BJ (cell line): ENCODE results near the gene TTC23. TPM values are rescaled to one million over a fixed set of nuclear protein-coding genes. Genes with fewer than 3 reads are reported as not detected.

Experiments used
- CTCF ChIA-PET: fragments of 350-600 bp; formaldehyde crosslinking; extraction: SDS; loops from one replicate; lab custom pipeline; 2021; ENCODE audit warnings: antibody characterized with exemption, inconsistent platforms; lab: Yijun Ruan, JAX
- POLR2A ChIA-PET: fragments of 300-600 bp; sonication (Branson Sonifier 250); formaldehyde crosslinking; extraction: SDS; loops from one replicate; lab custom pipeline; 2021; ENCODE audit warnings: antibody characterized with exemption; lab: Charles Lee
- DNase-seq: peaks from one replicate; pipeline ENCODE4 v3.0.0-alpha.2; 2011; ENCODE audit warnings: low read depth
- H3K27me3 ChIP-seq: 2 replicates; pipeline ENCODE4 v1.6.0; 2011; ENCODE audit warnings: low read length; ENCODE audit not compliant: control insufficient read depth, insufficient read depth
- H3K36me3 ChIP-seq: 2 replicates; pipeline ENCODE4 v1.5.1; 2011; ENCODE audit warnings: low read length; ENCODE audit not compliant: control insufficient read depth, insufficient read depth
- H3K4me3 ChIP-seq: 2 replicates; pipeline ENCODE4 v1.5.1; 2011; ENCODE audit warnings: low read depth, mild to moderate bottlenecking, control low read depth, low read length
- CTCF ChIP-seq: IDR thresholded peaks from 2 replicates; pipeline ENCODE4 v1.5.1; 2011; ENCODE audit warnings: low read depth, mild to moderate bottlenecking, control low read depth, inconsistent platforms, low read length, moderate library complexity; ENCODE audit not compliant: insufficient read depth
- polyA plus RNA-seq: library from polyadenylated mRNA; depleted of rRNA; stranded (reverse); fragments of >200 nt; gene quantifications from 2 replicates; pipeline ENCODE4 v1.2.3, GENCODE V29; 2011

TTC23 gene
- polyA plus RNA-seq, 1 experiment = 3.6 TPM

GRCh38 chr15:99139276-99139675, 110.1 kb downstream of the TTC23 start:
- Histone ChIP-seq H3K4me3 (no peak overlapping the region), H3K27me3 (no peaks in the 10 kb centered on the region), H3K36me3 (peaks cover 2% of the 10 kb centered on the region)
- CTCF ChIA-PET = interaction anchor here (0.9 kb wide), 1 partner anchor 38 kb away, joined by 8 read pairs; no protein-coding TSS in a partner anchor
- TF ChIP-seq CTCF = no peak
- POLR2A ChIA-PET = no interaction called here
- DNase-seq = no peak

DNA sequence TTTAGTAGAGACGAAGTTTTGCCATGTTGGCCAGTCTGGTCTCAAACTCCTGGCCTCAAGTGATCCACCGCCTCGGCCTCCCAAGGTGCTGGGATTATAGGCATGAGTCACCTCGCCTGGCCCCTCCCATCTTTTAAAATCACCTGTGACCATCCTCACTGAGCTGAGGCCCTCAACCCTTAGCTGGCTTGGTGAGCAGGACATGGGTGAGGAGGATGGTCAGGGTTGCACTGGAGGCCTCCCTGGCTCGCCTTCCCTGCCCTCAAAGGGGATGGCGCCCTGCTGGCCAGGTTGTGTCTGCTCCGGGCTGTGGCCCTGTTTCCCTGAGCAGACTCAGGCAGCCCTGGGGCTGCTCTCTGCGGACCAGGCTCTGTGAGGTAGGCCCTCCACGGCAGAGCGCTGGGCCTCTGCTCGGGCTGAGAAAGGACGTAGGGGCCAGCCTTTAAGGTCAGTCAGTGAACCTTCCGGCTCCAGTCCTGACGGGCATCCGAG, 110.8 kb downstream of the TTC23 start:
- no peak overlapping the region for H3K4me3 ChIP-seq
- CTCF ChIA-PET = no interaction called here

GRCh38 chr15:99137877-99138276, 111.5 kb downstream of the TTC23 start:
- peaks cover 2% of the 10 kb centered on the region for H3K36me3 ChIP-seq

More for the DNA sequence above, 110.8 kb downstream of the TTC23 start:
- no peak for DNase-seq
- no peaks in the 10 kb centered on the region for H3K27me3 ChIP-seq
- peaks cover 2% of the 10 kb centered on the region for H3K36me3 ChIP-seq
- no peak for TF ChIP-seq CTCF
- POLR2A ChIA-PET = no interaction called here

DNA sequence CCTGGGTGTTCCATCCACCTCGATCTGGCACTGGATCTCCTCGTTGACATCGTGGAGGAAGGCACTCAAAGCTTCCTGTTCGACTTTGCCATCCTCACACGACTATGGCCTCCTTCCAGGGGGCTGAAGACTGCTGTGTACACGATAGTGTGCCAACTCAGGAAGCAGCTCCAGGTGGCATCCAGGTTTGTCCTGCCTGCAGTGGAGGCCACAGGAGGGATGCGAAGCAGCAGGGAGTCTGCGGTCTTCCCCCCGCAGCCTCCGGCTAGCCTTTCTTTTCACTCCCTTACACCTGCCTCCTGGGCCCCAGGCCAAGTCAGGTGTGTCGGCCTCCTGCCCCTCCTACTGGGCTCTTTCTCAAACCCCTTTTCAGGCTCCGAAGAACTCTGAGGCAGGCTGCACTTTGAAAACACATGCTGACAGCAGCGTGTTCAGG, 112.3 kb downstream of the TTC23 start:
- CTCF ChIA-PET = no interaction called here
- Histone ChIP-seq H3K4me3 (no peak overlapping the region), H3K36me3 (peaks cover 2% of the 10 kb centered on the region), H3K27me3 (no peaks in the 10 kb centered on the region)
- no peak for TF ChIP-seq CTCF
- no peak for DNase-seq
- POLR2A ChIA-PET = no interaction called here

More at GRCh38 chr15:99137877-99138276, 111.5 kb downstream of the TTC23 start:
- POLR2A ChIA-PET = no interaction called here
- Histone ChIP-seq H3K27me3 (no peaks in the 10 kb centered on the region), H3K4me3 (no peak overlapping the region)
- no peak for TF ChIP-seq CTCF
- no peak for DNase-seq
- CTCF ChIA-PET = no interaction called here

GRCh38 chr15:99135194-99135593, 114.2 kb downstream of the TTC23 start:
- CTCF ChIA-PET = interaction anchor here (1.0 to 1.6 kb wide), 2 partner anchors 9 to 73 kb away, joined by 3 read pairs; no protein-coding TSS in a partner anchor
- Histone ChIP-seq H3K36me3 (peaks cover 2% of the 10 kb centered on the region), H3K4me3 (no peak overlapping the region), H3K27me3 (no peaks in the 10 kb centered on the region)
- no peak for TF ChIP-seq CTCF
- DNase-seq = no peak
- POLR2A ChIA-PET = no interaction called here
